ENCODE measurements around the gene LPXN. TPM values are rescaled to one million over a fixed set of nuclear protein-coding genes. Genes with fewer than 3 reads are reported as not detected.
A peak's percentile ranks its signal among the peaks of the same experiment; 100 is the strongest.

LPXN gene
- total RNA-seq, 2 donors from 2014 or later, result 14.8 to 17.1 TPM

DNA sequence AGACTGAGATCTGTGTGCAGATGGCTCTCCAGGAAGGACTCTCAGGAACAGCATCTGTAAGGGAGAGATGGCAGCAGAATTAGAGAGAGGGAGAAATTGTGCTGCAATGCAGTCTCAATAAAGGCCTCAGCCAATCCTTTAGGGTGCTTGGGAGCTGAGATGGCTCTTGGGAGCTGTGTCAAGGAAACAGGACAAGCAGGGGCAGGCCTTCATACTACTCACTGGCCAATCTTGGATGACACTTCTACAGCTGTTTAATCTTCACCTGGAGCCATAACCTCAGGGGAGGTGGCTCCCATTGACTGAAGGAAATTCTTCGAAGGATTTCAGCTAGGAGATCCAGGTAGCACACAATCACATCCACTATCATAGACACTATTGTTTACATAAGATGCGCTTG, 77.7 kb downstream of the LPXN start:
- no peak overlapping the region for H3K27ac ChIP-seq
- TF ChIP-seq, protein P1, sequence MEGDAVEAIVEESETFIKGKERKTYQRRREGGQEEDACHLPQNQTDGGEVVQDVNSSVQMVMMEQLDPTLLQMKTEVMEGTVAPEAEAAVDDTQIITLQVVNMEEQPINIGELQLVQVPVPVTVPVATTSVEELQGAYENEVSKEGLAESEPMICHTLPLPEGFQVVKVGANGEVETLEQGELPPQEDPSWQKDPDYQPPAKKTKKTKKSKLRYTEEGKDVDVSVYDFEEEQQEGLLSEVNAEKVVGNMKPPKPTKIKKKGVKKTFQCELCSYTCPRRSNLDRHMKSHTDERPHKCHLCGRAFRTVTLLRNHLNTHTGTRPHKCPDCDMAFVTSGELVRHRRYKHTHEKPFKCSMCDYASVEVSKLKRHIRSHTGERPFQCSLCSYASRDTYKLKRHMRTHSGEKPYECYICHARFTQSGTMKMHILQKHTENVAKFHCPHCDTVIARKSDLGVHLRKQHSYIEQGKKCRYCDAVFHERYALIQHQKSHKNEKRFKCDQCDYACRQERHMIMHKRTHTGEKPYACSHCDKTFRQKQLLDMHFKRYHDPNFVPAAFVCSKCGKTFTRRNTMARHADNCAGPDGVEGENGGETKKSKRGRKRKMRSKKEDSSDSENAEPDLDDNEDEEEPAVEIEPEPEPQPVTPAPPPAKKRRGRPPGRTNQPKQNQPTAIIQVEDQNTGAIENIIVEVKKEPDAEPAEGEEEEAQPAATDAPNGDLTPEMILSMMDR (IDR thresholded peaks at IDR 0.05), result no peak
- no peaks in the 10 kb centered on the region for H3K27me3 ChIP-seq (replicated peaks; ENCODE audit: insufficient read depth)
- peaks cover 5 to 23% of the 10 kb centered on the region in 2 donors for H3K4me1 ChIP-seq (ENCODE audit: control insufficient read depth in 1 of 2, low read depth in 2 of 2)
- ATAC-seq (ENCODE audit: insufficient number of reproducible peaks, low FRiP score, low read depth) (no peak), DNase-seq (ENCODE audit: low spot score) (no peak)
- no peak overlapping the region for H3K4me3 ChIP-seq
- H3K36me3 ChIP-seq, result no peaks in the 10 kb centered on the region
- no peaks in the 10 kb centered on the region for H3K9me3 ChIP-seq

GRCh38 chr11:58495906-58496305, 79.8 kb downstream of the LPXN start:
- Histone ChIP-seq H3K36me3 (no peaks in the 10 kb centered on the region), H3K27me3 (replicated peaks; ENCODE audit: insufficient read depth) (no peaks in the 10 kb centered on the region), H3K4me1 (ENCODE audit: control insufficient read depth in 1 of 2, low read depth in 2 of 2) (peaks cover 5 to 31% of the 10 kb centered on the region in 2 donors), H3K4me3 (no peak overlapping the region), H3K27ac (no peak overlapping the region), H3K9me3 (no peaks in the 10 kb centered on the region)
- TF ChIP-seq, protein P1 (IDR thresholded peaks at IDR 0.05), result no peak
- DNase-seq (ENCODE audit: low spot score), result no peak
- no peak for ATAC-seq (ENCODE audit: insufficient number of reproducible peaks, low FRiP score, low read depth)

- DNase-seq (ENCODE audit: low spot score) (no peak), ATAC-seq (ENCODE audit: insufficient number of reproducible peaks, low FRiP score, low read depth) (no peak)
- Histone ChIP-seq H3K27ac (peak overlapping the region in 1 of 2 donors; percentile 59), H3K27me3 (replicated peaks; ENCODE audit: insufficient read depth) (no peaks in the 10 kb centered on the region), H3K9me3 (no peaks in the 10 kb centered on the region), H3K4me1 (ENCODE audit: control insufficient read depth in 1 of 2, low read depth in 2 of 2) (peaks cover 5 to 31% of the 10 kb centered on the region in 2 donors), H3K36me3 (no peaks in the 10 kb centered on the region), H3K4me3 (no peak overlapping the region)
- TF ChIP-seq, protein P1 (IDR thresholded peaks at IDR 0.05), result no peak
Measured at GRCh38 chr11:58494101-58494500, 81.6 kb downstream of the LPXN start.

DNA sequence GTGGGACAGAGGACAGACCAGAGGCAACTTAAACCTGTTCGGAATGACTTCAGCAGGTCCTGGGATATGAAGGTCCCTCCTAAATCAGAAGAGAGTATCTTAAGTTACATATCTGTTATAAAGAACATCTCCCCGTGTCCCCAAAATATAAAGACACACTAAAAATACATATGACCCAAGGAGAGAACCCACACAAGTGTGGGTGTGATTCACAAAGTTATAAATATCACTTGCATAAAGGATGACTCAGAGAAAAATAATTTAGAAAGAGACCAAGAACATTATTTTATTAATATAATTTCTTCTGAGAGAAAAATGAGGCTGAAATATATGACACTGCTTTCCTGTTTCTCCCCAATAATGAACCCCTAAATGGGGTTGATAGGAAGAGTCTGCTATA, 82.0 kb downstream of the LPXN start:
- TF ChIP-seq, protein P1 (IDR thresholded peaks at IDR 0.05), result no peak
- H3K9me3 ChIP-seq, result no peaks in the 10 kb centered on the region
- peak overlapping the region; percentile 13 for H3K4me3 ChIP-seq
- H3K27ac ChIP-seq, result peak overlapping the region in 1 of 2 donors; percentile 59
- no peaks in the 10 kb centered on the region for H3K27me3 ChIP-seq (replicated peaks; ENCODE audit: insufficient read depth)
- no peak for ATAC-seq (ENCODE audit: insufficient number of reproducible peaks, low FRiP score, low read depth)
- no peak for DNase-seq (ENCODE audit: low spot score)
- H3K4me1 ChIP-seq (ENCODE audit: control insufficient read depth in 1 of 2, low read depth in 2 of 2), result peaks cover 5 to 31% of the 10 kb centered on the region in 2 donors
- H3K36me3 ChIP-seq, result no peaks in the 10 kb centered on the region

- DNase-seq (ENCODE audit: low spot score) (no peak), ATAC-seq (ENCODE audit: insufficient number of reproducible peaks, low FRiP score, low read depth) (no peak)
- no peaks in the 10 kb centered on the region for H3K9me3 ChIP-seq
- TF ChIP-seq, protein P1 (IDR thresholded peaks at IDR 0.05), result no peak
- H3K4me3 ChIP-seq, result no peak overlapping the region
- peaks cover 5 to 30% of the 10 kb centered on the region in 2 donors for H3K4me1 ChIP-seq (ENCODE audit: control insufficient read depth in 1 of 2, low read depth in 2 of 2)
- no peaks in the 10 kb centered on the region for H3K36me3 ChIP-seq
- H3K27me3 ChIP-seq (replicated peaks; ENCODE audit: insufficient read depth), result no peaks in the 10 kb centered on the region
- no peak overlapping the region for H3K27ac ChIP-seq
Measured at GRCh38 chr11:58490827-58491226, 84.8 kb downstream of the LPXN start.

Measured in thoracic aorta (tissue), 2 donors.